Natural killer cell (primary cell): ENCODE results near the gene RSPRY1. TPM values are rescaled to one million over a fixed set of nuclear protein-coding genes. Genes with fewer than 3 reads are reported as not detected.
"Not testable (repeated sequence)": the region's sequence is repeated elsewhere in the genome, so short reads cannot be mapped to it uniquely, and the experiment has no call there.

Experiments
- ATAC-seq, 3 donors: fragments of 150-1000 bp in 2 of 3; fragments of 200-7000 bp in 1 of 3; cut with Tn5 transposase; 1 replicate in 1 of 3; 2 replicates in 2 of 3; pipeline ENCODE4 v1.10.0; 2021; ENCODE audit warnings: mild to moderate bottlenecking in 2 of 3, moderate library complexity in 2 of 3
- DNase-seq, 2 donors: peaks; one replicate each; pipeline versions ENCODE4 v3.0.0 to v3.0.0-alpha.2; 2013 to 2021; ENCODE audit warnings: mixed read lengths in 1 of 2
- H3K27ac ChIP-seq: one replicate; pipeline ENCODE4 v1.5.1; 2013; ENCODE audit warnings: mild to moderate bottlenecking, low read length
- H3K27me3 ChIP-seq: one replicate; pipeline ENCODE4 v1.6.1; 2013; ENCODE audit warnings: low read length; ENCODE audit not compliant: control insufficient read depth, insufficient read depth
- H3K36me3 ChIP-seq: one replicate; pipeline ENCODE4 v1.6.1; 2013; ENCODE audit warnings: low read length; ENCODE audit not compliant: control insufficient read depth, insufficient read depth
- H3K4me1 ChIP-seq: one replicate; pipeline ENCODE4 v1.6.1; 2013; ENCODE audit warnings: low read length; ENCODE audit not compliant: control insufficient read depth, insufficient read depth
- H3K4me3 ChIP-seq: one replicate; pipeline ENCODE4 v1.5.1; 2013; ENCODE audit warnings: low read length
- H3K9me3 ChIP-seq: one replicate; pipeline ENCODE4 v1.6.1; 2013; ENCODE audit warnings: low read length; ENCODE audit not compliant: control insufficient read depth, insufficient read depth
- H3K27ac Mint-ChIP-seq, 2 donors: one replicate each; pipeline ENCODE4 v1.8.0; 2022; ENCODE audit warnings: mild to moderate bottlenecking in 2 of 2, mixed read lengths in 2 of 2, moderate library complexity in 1 of 2
- H3K27me3 Mint-ChIP-seq, 2 donors: one replicate each; pipeline ENCODE4 v1.8.0; 2022; ENCODE audit warnings: low read depth in 2 of 2, mixed read lengths in 2 of 2
- H3K36me3 Mint-ChIP-seq: one replicate; pipeline ENCODE4 v1.8.0; 2022; ENCODE audit warnings: mixed read lengths
- H3K4me1 Mint-ChIP-seq, 2 donors: one replicate each; pipeline ENCODE4 v1.8.0; 2022; ENCODE audit warnings: mixed read lengths in 2 of 2
- H3K4me3 Mint-ChIP-seq: one replicate; pipeline ENCODE4 v1.8.0; 2022; ENCODE audit warnings: mild to moderate bottlenecking, moderate library complexity, mixed read lengths
- H3K9me3 Mint-ChIP-seq, 2 donors: one replicate each; pipeline ENCODE4 v1.8.0; 2022; ENCODE audit warnings: mixed read lengths in 2 of 2
- CTCF ChIP-seq: fragments of 200-600 bp; IDR thresholded peaks from one replicate; pipeline ENCODE4 v1.8.0; 2022; ENCODE audit warnings: antibody characterized with exemption
- WGBS: methylation state at CpG from one replicate; pipeline ENCODE4 v1.1.7; 2013; ENCODE audit warnings: missing lambda C conversion rate; ENCODE audit not compliant: insufficient coverage; 5-methylcytosine and 5-hydroxymethylcytosine counted together
- intact Hi-C: fragments of 100-400 bp; cut with micrococcal nuclease; formaldehyde crosslinking; loops from one replicate; pipeline ENCODE4 v1.14.2; 2022
- total RNA-seq, 4 donors: library from RNA; stranded (reverse); fragments of 120-200 nt in 1 of 4; gene quantifications; one replicate each; pipeline versions ENCODE4 v1.2.3 to v1.2.4, GENCODE V29; 2013 to 2022

Gene RSPRY1
- total RNA-seq, 3 donors from 2014 or later (not counting 1 experiment from before 2014, with no cell fraction given), result 22.6 to 26.6 (median 23.4) TPM

DNA sequence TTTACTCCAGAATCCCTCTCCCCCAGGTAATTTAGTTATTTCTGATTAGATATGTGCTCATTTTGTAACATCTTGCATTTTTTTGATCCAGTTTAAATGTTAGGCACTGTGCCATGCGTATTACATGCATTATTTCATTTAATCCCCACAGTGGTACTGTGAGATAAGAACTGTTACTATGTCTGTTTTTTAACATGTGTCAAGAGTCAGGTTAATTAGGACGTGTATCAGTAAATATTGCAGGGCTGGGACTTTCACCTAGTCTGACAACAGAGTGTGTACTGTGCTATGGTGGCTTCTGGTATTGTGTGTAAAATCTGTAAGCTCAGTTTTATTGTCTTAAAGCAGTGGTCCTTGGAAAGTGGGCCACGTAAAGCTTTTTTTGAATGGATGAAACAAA is 10.6 kb downstream of the RSPRY1 start:
- H3K4me1 Mint-ChIP-seq, result peaks cover 8 to 19% of the 10 kb centered on the region in 2 donors
- DNase-seq, result no peak
- Histone ChIP-seq H3K4me3 (no peak overlapping the region), H3K36me3 (peaks cover 3% of the 10 kb centered on the region), H3K27me3 (no peaks in the 10 kb centered on the region), H3K9me3 (no peaks in the 10 kb centered on the region), H3K27ac (no peak overlapping the region), H3K4me1 (no peaks in the 10 kb centered on the region)
- no peak for ATAC-seq
- no peaks in the 10 kb centered on the region for H3K9me3 Mint-ChIP-seq
- TF ChIP-seq CTCF, result no peak
- no peaks in the 10 kb centered on the region for H3K36me3 Mint-ChIP-seq
- no peaks in the 10 kb centered on the region for H3K27me3 Mint-ChIP-seq
- 96% methylated on average over 2 of the region's 3 CpGs for WGBS
- no peak overlapping the region for H3K27ac Mint-ChIP-seq
- intact Hi-C loops, result no loop called here
- no peak overlapping the region for H3K4me3 Mint-ChIP-seq

DNA sequence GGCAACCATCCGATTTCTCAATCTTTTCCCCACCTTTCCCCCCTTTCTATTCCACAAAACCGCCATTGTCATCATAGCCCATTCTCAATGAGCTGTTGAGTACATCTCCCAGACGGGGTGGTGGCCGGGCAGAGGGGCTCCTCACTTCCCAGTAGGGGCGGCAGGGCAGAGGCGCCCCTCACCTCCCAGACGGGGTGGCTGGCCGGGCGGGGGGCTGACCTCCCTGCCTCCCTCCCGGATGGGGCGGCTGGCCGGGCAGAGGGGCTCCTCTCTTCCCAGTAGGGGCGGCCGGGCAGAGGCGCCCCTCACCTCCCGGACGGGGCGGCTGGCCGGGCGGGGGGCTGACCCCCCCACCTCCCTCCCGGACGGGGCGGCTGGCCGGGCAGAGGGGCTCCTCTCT is 14.2 kb downstream of the RSPRY1 start:
- H3K36me3 Mint-ChIP-seq, H3K27me3 ChIP-seq, H3K4me3 Mint-ChIP-seq, DNase-seq, H3K27ac ChIP-seq, H3K4me3 ChIP-seq, H3K4me1 ChIP-seq, H3K27me3 Mint-ChIP-seq, H3K9me3 ChIP-seq, intact Hi-C loops, H3K27ac Mint-ChIP-seq, H3K9me3 Mint-ChIP-seq, ATAC-seq: not testable (repeated sequence)
- peaks cover 13% of the 10 kb centered on the region for H3K36me3 ChIP-seq
- H3K4me1 Mint-ChIP-seq, result peaks cover 5 to 23% of the 10 kb centered on the region in 2 donors
- 98% methylated on average over 11 of the region's 24 CpGs for WGBS

DNA sequence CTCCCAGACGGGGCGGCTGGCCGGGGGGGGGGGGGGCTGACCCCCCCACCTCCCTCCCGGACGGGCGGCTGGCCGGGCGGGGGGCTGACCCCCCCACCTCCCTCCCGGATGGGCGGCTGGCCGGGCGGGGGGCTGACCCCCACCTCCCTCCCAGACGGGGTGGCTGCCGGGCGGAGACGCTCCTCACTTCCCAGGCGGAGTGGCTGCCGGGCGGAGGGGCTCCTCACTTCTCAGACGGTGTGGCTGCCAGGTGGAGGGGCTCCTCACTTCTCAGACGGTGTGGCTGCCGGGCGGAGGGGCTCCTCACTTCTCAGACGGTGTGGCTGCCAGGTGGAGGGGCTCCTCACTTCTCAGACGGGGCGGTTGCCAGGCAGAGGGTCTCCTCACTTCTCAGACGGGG is 14.8 kb downstream of the RSPRY1 start:
- H3K4me3 ChIP-seq, H3K36me3 Mint-ChIP-seq, ATAC-seq, H3K27ac ChIP-seq, intact Hi-C loops, H3K27ac Mint-ChIP-seq, H3K9me3 ChIP-seq, H3K4me3 Mint-ChIP-seq, H3K27me3 Mint-ChIP-seq, H3K27me3 ChIP-seq, H3K9me3 Mint-ChIP-seq, H3K4me1 ChIP-seq, DNase-seq: not testable (repeated sequence)
- peaks cover 19% of the 10 kb centered on the region for H3K36me3 ChIP-seq
- peaks cover 5 to 22% of the 10 kb centered on the region in 2 donors for H3K4me1 Mint-ChIP-seq
- WGBS, result 94% methylated on average over 15 of the region's 27 CpGs

GRCh38 chr16:57202095-57202886 is 16.2 kb downstream of the RSPRY1 start:
- H3K36me3 ChIP-seq, result peaks cover 29% of the 10 kb centered on the region
- H3K9me3 Mint-ChIP-seq, result no peaks in the 10 kb centered on the region
- no peaks in the 10 kb centered on the region for H3K27me3 ChIP-seq
- H3K4me1 ChIP-seq, result no peaks in the 10 kb centered on the region
- no peak for TF ChIP-seq CTCF
- H3K27ac Mint-ChIP-seq, result no peak overlapping the region
- 93% methylated on average over 7 of the region's 7 CpGs for WGBS
- H3K4me3 ChIP-seq, result no peak overlapping the region
- no peaks in the 10 kb centered on the region for H3K9me3 ChIP-seq
- intact Hi-C loops, result no loop called here
- DNase-seq (no peak), ATAC-seq (no peak)
- no peak overlapping the region for H3K27ac ChIP-seq
- no peak overlapping the region for H3K4me3 Mint-ChIP-seq
- no peaks in the 10 kb centered on the region for H3K27me3 Mint-ChIP-seq
- H3K36me3 Mint-ChIP-seq, result peaks cover under 1% of the 10 kb centered on the region
- peaks cover 5 to 12% of the 10 kb centered on the region in 2 donors for H3K4me1 Mint-ChIP-seq
